SKM-1 treated with dmso at 0.1 percent for 144 hours (cell line): ENCODE results near the gene SPTLC2.
"Not testable (repeated sequence)": the region's sequence is repeated elsewhere in the genome, so short reads cannot be mapped to it uniquely, and the experiment has no call there.

Experiments used
- DNase-seq: peaks from one replicate; lab custom pipeline; 2025; ENCODE audit not compliant: unreplicated experiment; lab: John Stamatoyannopoulos, UW

Gene SPTLC2

DNA sequence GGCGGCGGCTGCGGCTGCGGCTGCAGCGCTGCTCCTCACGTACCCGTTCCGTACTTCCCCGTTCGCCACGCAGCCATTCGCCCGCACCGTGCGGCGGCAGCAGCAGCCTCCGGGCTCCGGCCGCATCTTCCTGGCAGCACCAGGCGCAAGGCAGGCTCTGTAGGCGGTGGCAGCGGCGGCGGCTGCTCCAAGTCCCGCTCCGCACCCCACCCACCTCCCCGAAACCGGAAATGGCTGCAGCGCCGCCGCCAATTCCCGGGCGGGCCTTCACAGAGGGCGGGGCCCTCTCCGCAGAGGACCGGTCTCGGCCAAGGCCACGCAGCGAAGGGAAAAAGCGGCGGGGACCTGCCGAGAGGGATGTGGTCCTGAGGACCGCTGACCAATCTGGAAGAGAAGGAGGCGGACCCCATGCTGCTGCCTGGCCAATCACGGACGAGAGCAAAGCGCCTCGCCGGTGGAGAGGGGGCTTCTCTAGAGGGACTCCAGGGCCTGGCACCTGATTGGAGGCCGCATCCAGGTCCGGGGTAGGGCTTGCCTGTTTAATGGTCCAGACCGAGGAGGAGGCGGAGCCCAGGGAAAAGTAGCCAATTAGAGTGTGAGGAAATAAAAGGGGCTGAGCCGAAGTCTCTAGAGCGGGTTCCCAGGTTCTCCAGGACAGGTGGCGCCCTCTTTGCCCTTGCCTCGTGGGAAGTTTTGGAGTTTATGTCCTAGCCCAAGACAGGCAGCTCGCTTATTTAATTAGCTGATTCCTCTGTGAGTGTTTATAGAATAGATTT is at the start of gene SPTLC2:
SPTLC2 (minus strand) TSS at position 184 of the 776 bp plus-strand sequence; CDS start at position 126, 58 bp downstream.
- DNase-seq = peak; percentile 91

GRCh38 chr14:77663293-77663692 is 46.9 kb upstream of the SPTLC2 start:
- no peak for DNase-seq

- DNase-seq = not testable (repeated sequence)
Measured at GRCh38 chr14:77661562-77661961, 45.1 kb upstream of the SPTLC2 start.

DNA sequence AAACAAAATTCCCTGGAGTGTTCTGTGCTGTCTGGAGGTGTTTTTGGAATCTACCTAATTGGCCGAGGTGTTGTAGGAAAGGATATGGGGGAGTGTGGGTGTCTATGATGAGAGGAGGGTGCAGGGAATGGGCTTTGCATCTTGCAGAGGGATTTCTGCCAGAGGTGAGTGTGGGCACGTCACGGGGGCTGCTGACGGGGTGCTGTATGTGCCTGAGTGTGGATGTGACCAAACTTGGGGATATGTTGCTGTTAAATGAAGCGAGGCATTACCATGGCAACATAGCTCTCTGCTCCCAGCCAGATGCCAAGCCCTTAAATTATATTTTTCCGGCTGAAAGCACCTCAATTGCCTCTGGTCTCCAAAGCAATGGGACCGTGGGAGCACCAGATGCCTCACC is 44.3 kb upstream of the SPTLC2 start:
- no peak for DNase-seq

DNA sequence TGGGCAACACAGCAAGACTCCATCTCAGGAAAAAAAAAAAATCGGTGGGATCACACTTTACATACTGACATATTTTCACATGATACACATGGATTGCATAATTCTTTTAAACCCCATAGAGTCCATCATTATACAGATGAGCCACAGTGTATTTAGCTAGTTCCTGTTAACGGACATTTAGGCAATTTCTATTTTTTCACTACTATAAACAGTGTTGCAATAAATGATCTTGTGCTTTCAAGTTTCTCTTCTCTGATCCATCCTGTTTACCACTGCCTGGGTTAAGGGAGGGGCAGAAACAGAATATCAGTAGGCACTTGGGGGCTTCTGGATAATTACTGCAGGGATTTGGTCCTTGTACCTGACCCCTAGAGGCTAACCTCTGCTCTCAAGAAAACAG is 43.4 kb upstream of the SPTLC2 start:
- DNase-seq = peak; percentile 28

- no peak for DNase-seq
Measured at GRCh38 chr14:77657280-77657679, 40.8 kb upstream of the SPTLC2 start.

DNA sequence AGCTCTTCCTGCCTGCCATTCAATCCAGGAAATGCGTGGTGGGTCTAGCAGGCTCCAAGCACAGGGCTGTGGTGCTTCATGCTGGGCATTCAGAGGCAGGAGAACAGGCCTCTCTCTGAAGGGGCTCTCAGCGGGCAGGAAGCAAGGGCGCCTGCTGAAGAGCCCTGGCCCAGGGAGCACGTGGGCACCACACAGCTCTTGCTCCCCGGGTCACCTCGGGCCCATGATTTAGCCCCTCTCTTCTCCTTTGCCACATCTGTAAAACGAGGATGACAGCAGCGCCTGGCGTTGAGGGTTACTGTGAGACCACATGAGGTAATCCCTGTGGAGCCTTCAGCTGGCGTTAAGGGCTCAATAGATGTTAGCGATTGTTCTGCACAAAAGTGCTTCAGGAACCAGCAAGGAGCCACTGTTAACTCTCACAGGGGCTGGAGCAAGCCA is 37.6 kb upstream of the SPTLC2 start:
- no peak for DNase-seq

- no peak for DNase-seq
Measured at GRCh38 chr14:77649326-77649725, 32.9 kb upstream of the SPTLC2 start.

GRCh38 chr14:77648520-77649200 is 32.2 kb upstream of the SPTLC2 start:
- no peak for DNase-seq

DNA sequence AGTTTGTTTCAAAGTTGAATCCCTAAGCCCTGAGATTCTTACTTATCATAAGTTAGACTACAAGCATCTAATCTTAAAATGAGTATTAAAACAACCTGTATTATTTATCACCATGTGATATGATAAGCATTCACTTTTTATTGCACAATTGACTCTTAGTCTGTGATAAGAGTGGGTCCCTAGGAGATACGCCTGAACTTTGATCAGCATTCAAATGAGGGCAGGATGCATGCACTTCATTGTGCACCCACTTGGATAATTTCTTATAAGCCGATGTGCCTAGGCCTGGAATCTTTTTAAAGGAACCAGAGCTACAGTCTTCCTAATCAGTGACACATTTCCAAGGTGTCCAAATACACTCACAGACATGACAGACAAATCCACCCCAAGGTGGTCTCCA is 31.4 kb upstream of the SPTLC2 start:
- no peak for DNase-seq

DNA sequence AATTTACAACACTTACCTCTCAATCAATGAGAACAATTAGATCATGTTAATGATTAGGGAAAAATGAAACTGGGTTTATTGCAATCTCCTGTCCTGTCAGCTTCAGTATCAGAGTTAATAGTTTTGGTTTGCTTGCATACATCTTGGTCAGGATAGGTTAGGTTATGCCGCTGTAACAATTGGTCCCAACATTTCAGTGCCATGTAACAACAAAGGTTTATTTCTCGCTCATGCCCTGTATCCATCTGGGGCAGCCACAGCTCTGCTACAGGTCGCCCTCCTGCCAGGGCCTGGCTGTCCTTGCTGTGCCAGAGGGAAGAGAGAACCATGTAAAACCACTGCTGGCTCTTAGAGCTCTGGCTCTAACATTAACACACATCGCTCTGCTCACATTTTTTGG is 30.5 kb upstream of the SPTLC2 start:
- no peak for DNase-seq

DNA sequence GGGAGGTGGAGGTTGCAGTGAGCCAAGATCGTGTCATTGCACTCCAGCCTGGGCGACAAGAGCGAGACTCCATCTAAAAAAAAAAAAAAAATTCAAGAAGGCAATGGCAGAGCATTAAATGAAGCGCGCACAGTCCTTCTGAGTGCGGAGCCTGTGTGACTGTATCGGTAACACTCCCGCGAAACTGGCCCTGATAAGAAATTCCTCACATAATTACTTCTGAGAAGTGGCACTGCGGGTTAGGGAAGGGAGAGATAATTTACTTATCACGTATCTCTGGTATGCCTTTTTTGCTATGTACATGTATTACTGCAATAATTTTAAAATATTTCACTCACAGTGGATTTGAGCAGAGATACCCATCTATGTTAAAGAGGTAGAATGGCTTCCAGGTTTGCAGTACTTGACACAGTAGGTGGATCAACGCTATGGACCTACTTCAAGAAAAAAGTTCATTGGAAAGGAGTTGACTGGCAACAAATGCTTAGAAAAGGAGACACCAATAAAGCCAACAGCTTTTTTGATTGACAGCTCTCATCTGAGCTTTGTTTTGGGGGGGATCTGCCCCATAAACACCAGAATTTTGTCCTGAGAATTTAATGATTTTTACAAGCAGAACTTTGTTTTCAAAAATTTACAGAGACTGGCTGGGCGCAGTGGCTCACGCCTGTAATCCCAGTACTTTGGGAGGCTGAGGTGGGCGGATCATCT is 29.2 kb upstream of the SPTLC2 start:
- DNase-seq = no peak

- no peak for DNase-seq
Measured at GRCh38 chr14:77642407-77642806, 26.0 kb upstream of the SPTLC2 start.

- peak; percentile 60 for DNase-seq
Measured at GRCh38 chr14:77641534-77642341, 25.3 kb upstream of the SPTLC2 start.

- DNase-seq = no peak
Measured at GRCh38 chr14:77640756-77641533, 24.5 kb upstream of the SPTLC2 start.

- no peak for DNase-seq
Measured at GRCh38 chr14:77638771-77639171, 22.3 kb upstream of the SPTLC2 start.

- not testable (repeated sequence) for DNase-seq
Measured at GRCh38 chr14:77635869-77636268, 19.4 kb upstream of the SPTLC2 start.

DNA sequence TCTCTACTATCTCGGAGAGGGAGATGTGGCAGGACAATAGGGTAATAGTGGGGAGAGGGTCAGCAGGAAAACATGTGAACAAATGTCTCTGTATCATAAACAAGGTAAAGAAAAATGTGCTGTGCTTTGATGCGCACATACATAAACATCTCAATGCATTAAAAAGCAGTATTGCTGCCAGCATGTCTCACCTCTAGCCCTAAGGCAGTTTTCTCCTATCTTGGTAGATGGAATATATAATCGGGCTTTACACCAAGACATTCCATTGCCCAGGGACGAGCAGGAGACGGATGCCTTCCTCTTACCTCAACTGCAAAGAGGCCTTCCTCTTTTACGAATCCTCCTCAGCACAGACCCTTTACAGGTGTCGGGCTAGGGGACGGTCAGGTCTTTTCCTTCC is 19.0 kb upstream of the SPTLC2 start:
- DNase-seq = not testable (repeated sequence)

DNA sequence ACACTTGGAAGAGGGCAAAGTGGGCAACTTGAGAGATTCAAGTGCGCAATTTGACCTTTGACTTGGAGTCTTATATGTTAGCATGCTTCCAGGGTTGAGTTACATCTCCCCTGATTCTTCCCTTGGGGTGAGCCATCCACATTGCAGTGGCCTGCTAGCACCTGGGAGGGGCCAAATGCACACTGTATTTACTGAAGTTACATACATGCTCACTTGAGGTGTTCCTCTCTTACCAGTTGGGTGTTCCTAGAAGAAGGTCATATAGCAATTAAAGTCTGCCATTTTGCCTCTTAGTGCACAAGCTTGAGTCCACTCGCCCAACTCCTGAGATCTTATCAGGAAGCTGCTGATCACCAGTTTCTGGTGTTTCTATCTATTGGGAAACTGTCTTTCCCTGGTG is 13.7 kb upstream of the SPTLC2 start:
- DNase-seq = no peak

DNA sequence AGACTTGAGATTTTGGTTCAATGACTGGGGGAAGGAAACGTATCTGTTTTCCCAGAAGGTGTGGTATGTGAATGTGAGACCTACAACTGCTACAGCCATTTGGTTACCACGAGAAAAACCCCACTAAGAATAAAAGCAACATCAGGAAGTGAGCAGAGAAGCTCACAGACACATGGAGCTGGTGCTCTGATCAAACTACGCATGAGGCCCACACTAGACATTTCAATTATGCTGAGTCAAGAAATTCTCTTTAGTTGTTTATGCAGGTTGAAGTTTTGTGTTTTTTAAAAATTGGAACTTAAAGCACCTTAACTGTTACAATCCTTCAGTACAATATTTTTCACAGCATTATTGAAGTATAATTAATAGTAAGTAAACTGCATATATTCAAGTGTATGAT is 8.9 kb upstream of the SPTLC2 start:
- DNase-seq = no peak
